Fibroblast of lung (primary cell): ENCODE data around the gene ACP6. TPM values are rescaled to one million over a fixed set of nuclear protein-coding genes. Genes with fewer than 3 reads are reported as not detected.

Experiments used
- DNase-seq, 2 donors: peaks; one replicate each; pipeline versions ENCODE4 v3.0.0 to v3.0.0-alpha.2; 2010; ENCODE audit warnings: low read depth in 2 of 2
- H2AFZ ChIP-seq: 2 replicates; pipeline ENCODE4 v1.5.1; 2012; ENCODE audit warnings: low read length, control low read depth, inconsistent platforms
- H3K27ac ChIP-seq: 2 replicates; pipeline ENCODE4 v1.5.1; 2011; ENCODE audit warnings: low read length, control low read depth; ENCODE audit not compliant: insufficient read depth
- H3K27me3 ChIP-seq: 2 replicates; pipeline ENCODE4 v1.5.1; 2011; ENCODE audit warnings: mild to moderate bottlenecking, low read length; ENCODE audit not compliant: control insufficient read depth, insufficient read depth
- H3K36me3 ChIP-seq: 2 replicates; pipeline ENCODE4 v1.5.1; 2011; ENCODE audit warnings: low read length; ENCODE audit not compliant: control insufficient read depth, insufficient read depth
- H3K4me1 ChIP-seq: 2 replicates; pipeline ENCODE4 v1.5.1; 2011; ENCODE audit warnings: low read length; ENCODE audit not compliant: control insufficient read depth, insufficient read depth; ENCODE audit errors: extremely low read depth
- H3K4me2 ChIP-seq: 2 replicates; pipeline ENCODE4 v1.5.1; 2011; ENCODE audit warnings: low read length, control low read depth; ENCODE audit not compliant: insufficient read depth; ENCODE audit errors: extremely low read depth
- H3K4me3 ChIP-seq, 4 experiments: fragments of 200-600 bp in 1 of 4; sonication (generic) in 1 of 4; replicated peaks in 1 of 4; 2 replicates each; pipeline ENCODE4 v1.5.1; 2011 to 2016; ENCODE audit warnings: low read length in 4 of 4, low read depth in 3 of 4, mild to moderate bottlenecking in 3 of 4, control low read depth in 2 of 4, inconsistent platforms in 1 of 4, mixed read lengths in 1 of 4; ENCODE audit not compliant: insufficient read depth in 1 of 4; ENCODE audit errors: control extremely low read depth in 1 of 4
- H3K79me2 ChIP-seq: 2 replicates; pipeline ENCODE4 v1.5.1; 2012; ENCODE audit warnings: mild to moderate bottlenecking, low read length, inconsistent platforms; ENCODE audit not compliant: control insufficient read depth, insufficient read depth
- H3K9ac ChIP-seq: 2 replicates; pipeline ENCODE4 v1.5.1; 2011; ENCODE audit warnings: mild to moderate bottlenecking, low read length, control low read depth; ENCODE audit not compliant: insufficient read depth
- H3K9me3 ChIP-seq: 2 replicates; pipeline ENCODE4 v1.5.1; 2012; ENCODE audit warnings: low read depth, low read length; ENCODE audit not compliant: control insufficient read depth, insufficient read depth
- H4K20me1 ChIP-seq: 2 replicates; pipeline ENCODE4 v1.5.1; 2011; ENCODE audit warnings: low read length; ENCODE audit not compliant: control insufficient read depth, insufficient read depth; ENCODE audit errors: extremely low read depth
- EZH2 ChIP-seq: IDR thresholded peaks from 2 replicates; pipeline ENCODE4 v1.5.1; 2012; ENCODE audit warnings: low read length, control low read depth, mild to moderate bottlenecking; ENCODE audit errors: missing control alignments
- polyA plus RNA-seq, 2 donors: library from polyadenylated mRNA; depleted of rRNA in 1 of 2; stranded (reverse) in 1 of 2; unstranded in 1 of 2; fragments of >200 nt; gene quantifications; 2 replicates each; pipeline ENCODE4 v1.2.1, GENCODE V29; 2011 to 2012; ENCODE audit warnings: missing spikeins in 1 of 2
- total RNA-seq: library from RNA; depleted of rRNA; stranded (reverse); fragments of >200 nt; gene quantifications from 2 replicates; pipeline ENCODE4 v1.2.1, GENCODE V29; 2014
- TF ChIP-seq, protein P1 (sequence below), 2 donors: IDR thresholded peaks in 1 of 2; conservative IDR thresholded peaks in 1 of 2; 1 replicate in 1 of 2; 2 replicates in 1 of 2; pipeline ENCODE4 v1.5.1; 2011 to 2012; ENCODE audit warnings: low read length in 2 of 2, control low read depth in 1 of 2, inconsistent platforms in 1 of 2, low read depth in 1 of 2, mild to moderate bottlenecking in 1 of 2

ACP6 gene
- total and polyA plus RNA-seq, 2 donors (not counting 1 experiment from before 2014, with no cell fraction given) = 3.9 to 7.4 TPM

- TF ChIP-seq EZH2 = no peak
- TF ChIP-seq, protein P1, sequence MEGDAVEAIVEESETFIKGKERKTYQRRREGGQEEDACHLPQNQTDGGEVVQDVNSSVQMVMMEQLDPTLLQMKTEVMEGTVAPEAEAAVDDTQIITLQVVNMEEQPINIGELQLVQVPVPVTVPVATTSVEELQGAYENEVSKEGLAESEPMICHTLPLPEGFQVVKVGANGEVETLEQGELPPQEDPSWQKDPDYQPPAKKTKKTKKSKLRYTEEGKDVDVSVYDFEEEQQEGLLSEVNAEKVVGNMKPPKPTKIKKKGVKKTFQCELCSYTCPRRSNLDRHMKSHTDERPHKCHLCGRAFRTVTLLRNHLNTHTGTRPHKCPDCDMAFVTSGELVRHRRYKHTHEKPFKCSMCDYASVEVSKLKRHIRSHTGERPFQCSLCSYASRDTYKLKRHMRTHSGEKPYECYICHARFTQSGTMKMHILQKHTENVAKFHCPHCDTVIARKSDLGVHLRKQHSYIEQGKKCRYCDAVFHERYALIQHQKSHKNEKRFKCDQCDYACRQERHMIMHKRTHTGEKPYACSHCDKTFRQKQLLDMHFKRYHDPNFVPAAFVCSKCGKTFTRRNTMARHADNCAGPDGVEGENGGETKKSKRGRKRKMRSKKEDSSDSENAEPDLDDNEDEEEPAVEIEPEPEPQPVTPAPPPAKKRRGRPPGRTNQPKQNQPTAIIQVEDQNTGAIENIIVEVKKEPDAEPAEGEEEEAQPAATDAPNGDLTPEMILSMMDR (conservative IDR thresholded peaks at IDR 0.05 in 1 of 2, IDR thresholded peaks at IDR 0.05 in 1 of 2; ENCODE audit: low read depth in 1 of 2, low read length in 2 of 2) = no peak
- Histone ChIP-seq H3K36me3 (no peaks in the 10 kb centered on the region), H3K9ac (no peak overlapping the region), H3K27me3 (no peaks in the 10 kb centered on the region), H3K27ac (no peak overlapping the region), H3K4me1 (no peaks in the 10 kb centered on the region), H2AFZ (no peak overlapping the region), H3K9me3 (no peaks in the 10 kb centered on the region), H3K79me2 (no peaks in the 10 kb centered on the region), H3K4me3 (no peak overlapping the region), H4K20me1 (no peaks in the 10 kb centered on the region), H3K4me2 (no peak overlapping the region)
- peak; percentile 42 to 65 for DNase-seq
These were observed 6.1 kb downstream of the ACP6 start for GRCh38 chr1:147664206-147664605.

GRCh38 chr1:147654511-147654910, 15.8 kb downstream of the ACP6 start:
- H3K4me3 ChIP-seq = no peak overlapping the region
- H3K27ac ChIP-seq = no peak overlapping the region
- TF ChIP-seq, protein P1 (conservative IDR thresholded peaks at IDR 0.05 in 1 of 2, IDR thresholded peaks at IDR 0.05 in 1 of 2; ENCODE audit: low read depth in 1 of 2, low read length in 2 of 2) = no peak
- TF ChIP-seq EZH2 = no peak
- H3K4me1 ChIP-seq = no peaks in the 10 kb centered on the region
- DNase-seq = no peak
- no peaks in the 10 kb centered on the region for H4K20me1 ChIP-seq
- no peak overlapping the region for H2AFZ ChIP-seq
- H3K27me3 ChIP-seq = no peaks in the 10 kb centered on the region
- H3K4me2 ChIP-seq = no peak overlapping the region
- no peaks in the 10 kb centered on the region for H3K9me3 ChIP-seq
- peaks cover 2% of the 10 kb centered on the region for H3K36me3 ChIP-seq
- H3K79me2 ChIP-seq = no peaks in the 10 kb centered on the region
- H3K9ac ChIP-seq = no peak overlapping the region

DNA sequence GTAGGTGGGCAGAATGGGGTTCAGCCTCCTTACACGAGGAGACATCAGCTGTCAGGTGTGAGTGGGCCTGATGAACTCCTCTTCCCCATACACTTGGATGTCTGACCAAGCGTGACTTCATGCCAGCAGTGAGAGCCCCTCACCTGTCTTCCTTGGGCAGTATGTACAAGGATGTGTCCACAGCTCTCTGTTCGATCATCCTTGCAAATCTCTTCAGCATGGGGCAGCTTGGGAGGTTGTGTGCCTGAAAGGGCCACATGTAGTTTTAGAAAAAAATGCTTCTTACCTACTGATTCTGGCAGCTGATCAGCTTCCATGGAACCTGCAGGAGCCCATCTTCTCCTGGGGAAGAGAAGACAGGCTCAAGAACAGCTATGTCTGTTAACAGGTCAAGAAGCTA, 18.0 kb downstream of the ACP6 start:
- H3K36me3 ChIP-seq = peaks cover 2% of the 10 kb centered on the region
- no peak overlapping the region for H3K9ac ChIP-seq
- DNase-seq = no peak
- no peaks in the 10 kb centered on the region for H4K20me1 ChIP-seq
- H3K27me3 ChIP-seq = no peaks in the 10 kb centered on the region
- no peak overlapping the region for H3K4me3 ChIP-seq
- no peak overlapping the region for H3K27ac ChIP-seq
- H3K4me1 ChIP-seq = no peaks in the 10 kb centered on the region
- H3K4me2 ChIP-seq = no peak overlapping the region
- no peaks in the 10 kb centered on the region for H3K9me3 ChIP-seq
- H3K79me2 ChIP-seq = no peaks in the 10 kb centered on the region
- no peak for TF ChIP-seq EZH2
- TF ChIP-seq, protein P1 (conservative IDR thresholded peaks at IDR 0.05 in 1 of 2, IDR thresholded peaks at IDR 0.05 in 1 of 2; ENCODE audit: low read depth in 1 of 2, low read length in 2 of 2) = no peak
- no peak overlapping the region for H2AFZ ChIP-seq
